Transverse colon (tissue), 4 donors: Measurements from ENCODE around the gene MTHFS. TPM values are rescaled to one million over a fixed set of nuclear protein-coding genes. Genes with fewer than 3 reads are reported as not detected.

Source experiments
- DNase-seq: peaks from one replicate; pipeline ENCODE4 v3.0.0-alpha.2; 2019
- H3K27ac ChIP-seq, 4 donors: fragments of 200-600 bp; sonication (generic); 2 replicates each; pipeline ENCODE4 v1.5.1; 2016 to 2018; ENCODE audit warnings: inconsistent platforms in 4 of 4
- H3K27me3 ChIP-seq: fragments of 200-600 bp; sonication (generic); 2 replicates; pipeline ENCODE4 v1.5.1; 2017; ENCODE audit warnings: inconsistent platforms
- H3K36me3 ChIP-seq, 4 donors: fragments of 200-600 bp; sonication (generic); 2 replicates each; pipeline ENCODE4 v1.5.1; 2017 to 2019; ENCODE audit warnings: inconsistent platforms in 4 of 4
- H3K4me1 ChIP-seq, 4 donors: fragments of 200-600 bp; sonication (generic); 2 replicates each; pipeline ENCODE4 v1.5.1; 2017 to 2020; ENCODE audit warnings: inconsistent platforms in 4 of 4
- H3K4me3 ChIP-seq, 4 donors: fragments of 200-600 bp; sonication (generic); 1 replicate in 1 of 4; 2 replicates in 3 of 4; pipeline versions ENCODE4 v1.5.1 to v1.6.1; 2017 to 2019; ENCODE audit warnings: inconsistent platforms in 4 of 4
- H3K9me3 ChIP-seq, 2 donors: fragments of 200-600 bp; sonication (generic); 2 replicates each; pipeline ENCODE4 v1.5.1; 2017 to 2019; ENCODE audit warnings: inconsistent platforms in 2 of 2
- CTCF ChIP-seq, 5 experiments: fragments of 200-600 bp in 3 of 5; fragments of 450-650 bp in 2 of 5; sonication (generic) in 3 of 5; IDR thresholded peaks; 1 replicate in 2 of 5; 2 replicates in 3 of 5; pipeline ENCODE4 v1.5.1; 2016 to 2017; ENCODE audit warnings: antibody characterized with exemption in 5 of 5, inconsistent platforms in 3 of 5, mild to moderate bottlenecking in 2 of 5, moderate library complexity in 1 of 5
- EP300 ChIP-seq: sonication (generic); formaldehyde crosslinking; IDR thresholded peaks from one replicate; pipeline ENCODE4 v1.6.1; 2017; ENCODE audit warnings: antibody characterized with exemption, low read depth
- POLR2A ChIP-seq: fragments of 450-650 bp; IDR thresholded peaks from one replicate; pipeline ENCODE4 v1.6.1; 2016; ENCODE audit warnings: antibody characterized with exemption, mild to moderate bottlenecking, moderate library complexity
- POLR2AphosphoS5 ChIP-seq, 3 donors: sonication (generic); formaldehyde crosslinking; IDR thresholded peaks; one replicate each; pipeline ENCODE4 v1.6.1; 2016; ENCODE audit warnings: antibody characterized with exemption in 3 of 3
- WGBS, 2 donors: methylation state at CpG; one replicate each; pipeline ENCODE4 v1.1.5; 2018; ENCODE audit warnings: low coverage in 1 of 2; 5-methylcytosine and 5-hydroxymethylcytosine counted together
- in situ Hi-C, 4 donors: fragments of 200-750 bp; cut with MboI; loops; one replicate each; pipeline versions ENCODE4 v1.15.0 to v1.15.1; 2017; ENCODE audit warnings: low sequenced_read_pairs in 3 of 4, low pct_ligation_motif_present in 1 of 4, low pct_unique_long_range_greater_than_20kb in 1 of 4
- intact Hi-C: fragments of 100-400 bp; cut with DNase I; formaldehyde crosslinking; loops from one replicate; pipeline ENCODE4 v1.15.1; 2023; ENCODE audit warnings: low total_unique reads
- total RNA-seq, 4 donors: library from RNA; depleted of rRNA; stranded (reverse); fragments of >200 nt; gene quantifications; one replicate each; pipeline ENCODE4 v1.1.0, GENCODE V29; 2016

The MTHFS gene
- total RNA-seq, 4 donors from 2014 or later: 22.1 to 28.7 (median 26.9) TPM; not detected in 1

GRCh38 chr15:79863886-79864285 lies 32.9 kb downstream of the MTHFS start:
- no peaks in the 10 kb centered on the region for H3K27me3 ChIP-seq
- H3K4me1 ChIP-seq: no peaks in the 10 kb centered on the region
- H3K27ac ChIP-seq: no peak overlapping the region
- 85 to 93% methylated on average over 5 to 6 of the region's 6 CpGs for WGBS, 2 donors
- TF ChIP-seq CTCF (IDR thresholded peaks at IDR 0.05) (no peak), EP300 (no peak), POLR2A (no peak), POLR2AphosphoS5 (IDR thresholded peaks at IDR 0.05) (no peak)
- no peaks in the 10 kb centered on the region for H3K9me3 ChIP-seq
- in situ Hi-C loops: no loop called here
- no peak overlapping the region for H3K4me3 ChIP-seq
- intact Hi-C loops: no loop called here
- no peaks in the 10 kb centered on the region for H3K36me3 ChIP-seq
- DNase-seq: no peak

- TF ChIP-seq CTCF (IDR thresholded peaks at IDR 0.05): no peak
- TF ChIP-seq POLR2AphosphoS5 (IDR thresholded peaks at IDR 0.05): no peak
- TF ChIP-seq POLR2A: no peak
- no peak for TF ChIP-seq EP300
- Histone ChIP-seq H3K36me3 (no peaks in the 10 kb centered on the region), H3K9me3 (no peaks in the 10 kb centered on the region), H3K4me1 (no peaks in the 10 kb centered on the region), H3K4me3 (no peak overlapping the region), H3K27me3 (no peaks in the 10 kb centered on the region), H3K27ac (no peak overlapping the region)
- DNase-seq: no peak
- in situ Hi-C loops (no loop called here), intact Hi-C loops (no loop called here)
- WGBS, 2 donors: 33 to 70% methylated on average over 1 of the region's 1 CpG
Observed at GRCh38 chr15:79862191-79862590, 34.6 kb downstream of the MTHFS start.

GRCh38 chr15:79860661-79861060 lies 36.2 kb downstream of the MTHFS start:
- no peaks in the 10 kb centered on the region for H3K27me3 ChIP-seq
- H3K9me3 ChIP-seq: no peaks in the 10 kb centered on the region

GRCh38 chr15:79858469-79858868 lies 38.3 kb downstream of the MTHFS start:
- in situ Hi-C loops (loop anchor here in 1 of 4 donors (10.0 kb wide), 1 partner anchor 136 kb away; no protein-coding TSS in a partner anchor), intact Hi-C loops (no loop called here)
- Histone ChIP-seq H3K4me3 (no peak overlapping the region), H3K9me3 (no peaks in the 10 kb centered on the region), H3K27me3 (no peaks in the 10 kb centered on the region), H3K36me3 (no peaks in the 10 kb centered on the region), H3K4me1 (no peaks in the 10 kb centered on the region), H3K27ac (no peak overlapping the region)
- TF ChIP-seq POLR2AphosphoS5 (IDR thresholded peaks at IDR 0.05) (no peak), EP300 (no peak), CTCF (IDR thresholded peaks at IDR 0.05) (no peak), POLR2A (no peak)
- no peak for DNase-seq
- 91 to 96% methylated on average over 2 of the region's 2 CpGs for WGBS, 2 donors

More at GRCh38 chr15:79860661-79861060, 36.2 kb downstream of the MTHFS start:
- no peaks in the 10 kb centered on the region for H3K36me3 ChIP-seq
- WGBS, 2 donors: 83 to 90% methylated on average over 2 of the region's 2 CpGs
- in situ Hi-C loops: no loop called here
- H3K27ac ChIP-seq: no peak overlapping the region
- no peak overlapping the region for H3K4me3 ChIP-seq
- intact Hi-C loops: no loop called here
- no peak for DNase-seq
- no peak for TF ChIP-seq POLR2AphosphoS5 (IDR thresholded peaks at IDR 0.05)
- H3K4me1 ChIP-seq: no peaks in the 10 kb centered on the region
